Endothelial cell of umbilical vein (primary cell): Measurements from ENCODE around the gene FAM9A. TPM values are rescaled to one million over a fixed set of nuclear protein-coding genes. Genes with fewer than 3 reads are reported as not detected.

Experiments used
- BruUV-seq: library from RNA; stranded (reverse); fragments of 400-500 nt; replicated peaks from 2 replicates; lab custom pipeline; 2021; lab: Mats Ljungman, UMichigan
- CTCF ChIA-PET: fragments of 300-600, 350-600 bp; sonication (Branson Sonifier 250); formaldehyde crosslinking; loops from one replicate; lab custom pipeline; 2021; ENCODE audit warnings: antibody characterized with exemption, inconsistent platforms; lab: Charles Lee
- POLR2A ChIA-PET: fragments of 300-600, 350-600 bp; sonication (Branson Sonifier 250); formaldehyde crosslinking; loops from one replicate; lab custom pipeline; 2021; ENCODE audit warnings: antibody characterized with exemption, inconsistent platforms; lab: Charles Lee
- DNase-seq: peaks from one replicate; pipeline ENCODE4 v3.0.0-alpha.2; 2011; ENCODE audit warnings: low read depth, low spot score
- FAIRE-seq: peaks from 2 replicates; lab custom pipeline; 2011; peaks lifted over from hg19 to GRCh38; lab: Jason Lieb, UNC
- H2AFZ ChIP-seq: 2 replicates; pipeline ENCODE4 v1.6.0; 2012; ENCODE audit warnings: low read depth, low read length, control low read depth, inconsistent platforms
- H3K27ac ChIP-seq: 2 replicates; pipeline ENCODE4 v1.5.1; 2011; ENCODE audit warnings: low read depth, mild to moderate bottlenecking, control low read depth, low read length, moderate library complexity; ENCODE audit not compliant: insufficient read depth
- H3K27me3 ChIP-seq, 2 experiments: 2 replicates each; pipeline versions ENCODE4 v1.6.0 to v1.6.1; 2011; ENCODE audit warnings: low read length in 2 of 2, mixed read lengths in 1 of 2; ENCODE audit not compliant: control insufficient read depth in 2 of 2, insufficient read depth in 2 of 2
- H3K36me3 ChIP-seq, 2 experiments: 2 replicates in 1 of 2; 3 replicates in 1 of 2; pipeline ENCODE4 v1.5.1; 2011; ENCODE audit warnings: low read length in 2 of 2, mild to moderate bottlenecking in 1 of 2, moderate library complexity in 1 of 2; ENCODE audit not compliant: control insufficient read depth in 2 of 2, insufficient read depth in 2 of 2; ENCODE audit errors: extremely low read depth in 1 of 2
- H3K4me1 ChIP-seq: 3 replicates; pipeline ENCODE4 v1.5.1; 2011; ENCODE audit warnings: mild to moderate bottlenecking, low read length; ENCODE audit not compliant: control insufficient read depth, insufficient read depth; ENCODE audit errors: extremely low read depth
- H3K4me2 ChIP-seq: 2 replicates; pipeline ENCODE4 v1.6.1; 2011; ENCODE audit warnings: low read length, control low read depth, mixed read lengths; ENCODE audit not compliant: insufficient read depth
- H3K4me3 ChIP-seq, 3 experiments: fragments of 200-600 bp in 1 of 3; sonication (generic), shearing (Covaris generic) in 1 of 3; replicated peaks in 1 of 3; 2 replicates each; pipeline ENCODE4 v1.5.1; 2011 to 2016; ENCODE audit warnings: control low read depth in 3 of 3, low read length in 3 of 3, mild to moderate bottlenecking in 2 of 3, inconsistent platforms in 1 of 3, low read depth in 1 of 3, moderate library complexity in 1 of 3; ENCODE audit not compliant: insufficient read depth in 1 of 3
- H3K79me2 ChIP-seq: 2 replicates; pipeline ENCODE4 v1.6.0; 2012; ENCODE audit warnings: low read length, inconsistent platforms; ENCODE audit not compliant: control insufficient read depth, insufficient read depth
- H3K9ac ChIP-seq: replicated peaks from 2 replicates; pipeline ENCODE3; 2011; ENCODE audit warnings: low read length, control low read depth; ENCODE audit not compliant: insufficient read depth; ENCODE audit errors: extremely low read depth
- H3K9me1 ChIP-seq: replicated peaks from 3 replicates; pipeline ENCODE4 v1.6.0; 2011; ENCODE audit warnings: mild to moderate bottlenecking, low read length; ENCODE audit not compliant: control insufficient read depth, insufficient read depth; ENCODE audit errors: extremely low read depth
- H3K9me3 ChIP-seq: replicated peaks from 2 replicates; pipeline ENCODE4 v1.5.1; 2012; ENCODE audit warnings: low read length, inconsistent platforms; ENCODE audit not compliant: control insufficient read depth, insufficient read depth
- H4K20me1 ChIP-seq: replicated peaks from 2 replicates; pipeline ENCODE3; 2011; ENCODE audit warnings: mild to moderate bottlenecking, low read length; ENCODE audit not compliant: control insufficient read depth, insufficient read depth; ENCODE audit errors: extremely low read depth
- CTCF ChIP-seq, 2 donors: IDR thresholded peaks; 1 replicate in 1 of 2; 2 replicates in 1 of 2; pipeline ENCODE4 v1.5.1; 2011; ENCODE audit warnings: low read length in 2 of 2, mild to moderate bottlenecking in 2 of 2, moderate library complexity in 2 of 2, control low read depth in 1 of 2, inconsistent platforms in 1 of 2, low read depth in 1 of 2; ENCODE audit not compliant: insufficient read depth in 1 of 2; ENCODE audit errors: extremely low read depth in 1 of 2
- EZH2 ChIP-seq: IDR thresholded peaks from 2 replicates; pipeline ENCODE4 v1.6.1; 2012; ENCODE audit warnings: borderline replicate concordance, low read depth, mild to moderate bottlenecking, moderate library complexity, low read length, inconsistent platforms; ENCODE audit not compliant: severe bottlenecking
- FOS ChIP-seq: IDR thresholded peaks from 2 replicates; pipeline ENCODE4 v1.6.1; 2011; ENCODE audit warnings: mild to moderate bottlenecking, low read length, moderate library complexity, borderline replicate concordance; ENCODE audit not compliant: insufficient read depth
- GATA2 ChIP-seq: IDR thresholded peaks from 2 replicates; pipeline ENCODE4 v1.7.0; 2011; ENCODE audit warnings: low read depth, mild to moderate bottlenecking, moderate library complexity, mixed read lengths, low read length; ENCODE audit not compliant: insufficient read length, insufficient read depth
- JUN ChIP-seq: IDR thresholded peaks from 2 replicates; pipeline ENCODE4 v1.6.1; 2011; ENCODE audit warnings: borderline replicate concordance, low read depth; ENCODE audit not compliant: insufficient read length, insufficient read depth
- MAX ChIP-seq: IDR thresholded peaks from 2 replicates; pipeline ENCODE4 v1.6.1; 2011; ENCODE audit not compliant: insufficient read depth, insufficient read length
- MYC ChIP-seq: IDR thresholded peaks from one replicate; pipeline ENCODE4 v1.6.1; 2011; ENCODE audit warnings: mild to moderate bottlenecking, low read depth, low read length
- POLR2A ChIP-seq: IDR thresholded peaks from 2 replicates; pipeline ENCODE4 v1.6.1; 2012; ENCODE audit warnings: low read depth, mild to moderate bottlenecking, control low read depth, low read length
- POLR2AphosphoS5 ChIP-seq: IDR thresholded peaks from 2 replicates; pipeline ENCODE4 v1.6.1; 2012; ENCODE audit warnings: low read depth, mild to moderate bottlenecking, control low read depth, low read length, moderate library complexity; ENCODE audit not compliant: insufficient read depth
- dilution Hi-C: fragments of 300-500 bp; cut with MboI; formaldehyde crosslinking; loops from one replicate; pipeline ENCODE4 v1.15.0; 2019; ENCODE audit warnings: low sequenced_read_pairs; ENCODE audit not compliant: extremely low pct_ligation_motif_present
- intact Hi-C: fragments of 100-400 bp; cut with micrococcal nuclease; formaldehyde crosslinking; loops from one replicate; pipeline ENCODE4 v1.10.0; 2022
- polyA plus RNA-seq, 4 experiments: library from polyadenylated mRNA; depleted of rRNA in 3 of 4; stranded (reverse) in 3 of 4; unstranded in 1 of 4; fragments of >200 nt; gene quantifications; 2 replicates each; pipeline versions ENCODE4 v1.2.1 to v1.2.3, GENCODE V29; 2011 to 2012; ENCODE audit warnings: missing spikeins in 1 of 4
- total RNA-seq: library from RNA; stranded (reverse); gene quantifications from 2 replicates; pipeline ENCODE4 v1.2.3, GENCODE V29; 2021

Gene FAM9A
- total and polyA plus RNA-seq, 2 donors (not counting 3 experiments of a cell fraction or from before 2014, with no cell fraction given), result not detected

GRCh38 chrX:8783714-8784098, 17.5 kb downstream of the FAM9A start:
- no peak overlapping the region for H3K4me3 ChIP-seq
- H3K9me3 ChIP-seq, result no peaks in the 10 kb centered on the region
- no peaks in the 10 kb centered on the region for H3K4me1 ChIP-seq
- no peaks in the 10 kb centered on the region for H4K20me1 ChIP-seq
- no peak overlapping the region for H3K27ac ChIP-seq
- CTCF ChIA-PET, result no interaction called here
- H3K9me1 ChIP-seq, result no peaks in the 10 kb centered on the region
- H3K27me3 ChIP-seq, result no peaks in the 10 kb centered on the region
- no peaks in the 10 kb centered on the region for H3K79me2 ChIP-seq
- intact Hi-C loops, result no loop called here
- no peak for FAIRE-seq
- dilution Hi-C loops, result no loop called here
- H3K36me3 ChIP-seq, result no peaks in the 10 kb centered on the region
- no peak for TF ChIP-seq JUN
- no peak for TF ChIP-seq FOS
- TF ChIP-seq POLR2A, result no peak
- TF ChIP-seq GATA2, result no peak
- TF ChIP-seq MAX, result no peak
- no peak for TF ChIP-seq POLR2AphosphoS5
- TF ChIP-seq EZH2, result no peak
- no peak for TF ChIP-seq MYC
- no peak for TF ChIP-seq CTCF (IDR thresholded peaks at IDR 0.05; ENCODE audit: extremely low read depth in 1 of 2, insufficient read depth in 1 of 2, low read depth in 1 of 2, low read length in 2 of 2)
- no peak for DNase-seq
- H2AFZ ChIP-seq, result no peak overlapping the region
- BruUV-seq, result no TSS peak
- no peak overlapping the region for H3K4me2 ChIP-seq
- POLR2A ChIA-PET, result no interaction called here
- no peak overlapping the region for H3K9ac ChIP-seq
